HG03457 (cell line): ENCODE measurements around the gene DOCK8.
"Not testable (repeated sequence)": the region's sequence is repeated elsewhere in the genome, so short reads cannot be mapped to it uniquely, and the experiment has no call there.

Experiments used
- ATAC-seq: cut with Tn5 transposase; IDR thresholded peaks from one replicate; pipeline ENCODE4 v1.9.1; 2021; ENCODE audit warnings: moderate number of reproducible peaks; ENCODE audit not compliant: unreplicated experiment

Gene DOCK8

DNA sequence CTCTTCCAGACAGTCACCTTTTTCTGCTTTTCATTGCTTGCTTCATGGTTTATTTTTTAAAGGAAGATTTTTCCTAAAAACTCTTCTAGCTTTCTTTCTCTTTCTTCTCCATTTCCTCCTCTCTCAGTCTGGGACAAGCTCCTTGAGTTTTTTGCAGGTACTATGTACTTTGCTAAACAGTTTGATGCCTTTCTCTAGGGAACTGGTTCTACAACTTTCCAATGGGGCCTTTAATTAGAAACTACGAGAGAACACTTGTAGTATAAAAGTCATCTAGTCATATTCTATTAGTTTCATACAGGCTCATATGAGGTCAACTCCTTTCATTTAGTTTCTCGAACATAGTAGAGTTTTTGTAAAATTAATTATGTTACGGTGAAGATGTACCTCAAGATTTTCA is 189.6 kb downstream of the DOCK8 start:
- no peak for ATAC-seq

DNA sequence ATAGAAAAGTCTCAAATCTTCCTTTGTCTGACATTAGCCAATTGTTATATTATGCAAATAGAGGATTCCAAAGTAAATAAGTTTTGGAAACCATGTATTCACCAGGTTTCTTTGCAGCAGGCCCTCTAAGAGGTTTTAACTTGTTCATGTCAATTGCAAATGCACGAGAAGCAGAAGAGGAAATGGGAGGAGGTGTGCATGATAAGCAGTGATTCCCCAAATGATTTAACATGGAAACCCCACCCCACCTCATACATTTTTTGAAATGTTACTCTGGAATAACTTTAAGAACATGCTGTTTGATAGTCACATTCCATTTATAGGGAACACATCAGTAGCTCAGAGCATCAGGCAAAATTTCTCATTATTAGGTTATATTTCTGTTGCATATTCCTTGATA is 190.7 kb downstream of the DOCK8 start:
- ATAC-seq = no peak

DNA sequence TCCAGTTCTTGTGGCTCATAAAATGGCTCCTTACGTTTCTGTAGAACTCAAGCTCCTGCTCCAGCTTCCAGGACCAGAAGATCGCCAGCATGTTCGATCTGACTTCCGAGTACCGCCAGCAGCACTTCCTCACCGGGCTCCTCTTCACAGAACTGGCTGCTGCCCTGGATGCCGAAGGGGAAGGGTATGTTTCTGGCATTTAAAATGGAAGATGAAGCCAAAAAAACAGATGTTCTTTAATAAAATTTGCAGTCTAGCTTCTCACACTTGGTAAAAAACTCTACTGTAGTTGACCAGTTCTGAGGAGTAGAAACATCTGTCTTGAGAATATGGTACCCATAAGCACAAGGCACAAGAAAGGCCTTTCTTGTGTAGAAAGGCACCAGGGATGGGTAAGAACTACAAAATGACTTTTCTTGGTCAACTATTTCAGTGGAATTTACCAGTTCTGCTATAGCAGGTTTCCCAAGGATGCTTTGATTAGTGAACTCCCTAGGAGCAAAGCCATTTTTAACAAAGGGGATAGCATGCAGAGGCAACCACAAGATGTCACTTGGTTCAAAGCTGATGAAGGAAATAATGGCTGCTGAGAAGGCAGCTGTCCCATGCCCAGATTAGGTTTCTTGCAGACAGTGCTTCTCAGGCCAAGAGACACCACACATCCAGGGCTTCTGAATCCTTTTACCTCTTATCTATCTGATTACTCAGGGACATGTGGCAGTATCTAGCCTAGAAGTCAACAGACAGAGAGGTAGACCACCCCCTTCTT is 192.4 kb downstream of the DOCK8 start:
- ATAC-seq = no peak

DNA sequence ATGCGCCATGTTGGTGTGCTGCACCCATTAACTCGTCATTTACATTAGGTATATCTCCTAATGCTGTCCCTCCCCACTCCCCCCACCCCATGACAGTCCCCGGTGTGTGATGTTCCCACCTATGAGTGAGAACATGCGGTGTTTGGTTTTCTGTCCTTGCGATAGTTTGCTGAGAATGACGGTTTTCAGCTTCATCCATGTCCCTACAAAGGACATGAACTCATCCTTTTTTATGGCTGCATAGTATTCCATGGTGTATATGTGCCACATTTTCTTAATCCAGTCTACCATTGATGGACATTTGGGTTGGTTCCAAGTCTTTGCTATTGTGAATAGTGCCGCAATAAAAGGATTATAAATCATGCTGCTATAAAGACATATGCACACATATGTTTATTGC is 195.0 kb downstream of the DOCK8 start:
- ATAC-seq = not testable (repeated sequence)

DNA sequence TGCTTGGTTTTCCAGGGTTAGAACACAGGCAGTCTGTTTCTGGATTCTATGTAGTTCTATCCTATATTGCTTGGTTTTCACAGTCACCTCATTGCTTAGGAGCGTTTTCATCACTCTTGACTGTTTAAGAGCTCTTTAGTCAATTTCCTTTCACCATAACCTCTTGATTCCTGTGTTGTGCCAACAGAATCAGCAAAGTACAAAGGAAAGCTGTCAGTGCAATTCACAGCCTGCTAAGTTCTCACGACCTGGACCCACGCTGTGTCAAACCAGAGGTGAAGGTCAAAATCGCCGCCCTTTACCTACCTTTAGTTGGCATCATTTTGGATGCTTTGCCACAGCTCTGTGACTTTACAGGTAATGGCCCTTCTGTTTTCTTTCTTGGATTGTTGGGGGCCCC is 199.9 kb downstream of the DOCK8 start:
- no peak for ATAC-seq

DNA sequence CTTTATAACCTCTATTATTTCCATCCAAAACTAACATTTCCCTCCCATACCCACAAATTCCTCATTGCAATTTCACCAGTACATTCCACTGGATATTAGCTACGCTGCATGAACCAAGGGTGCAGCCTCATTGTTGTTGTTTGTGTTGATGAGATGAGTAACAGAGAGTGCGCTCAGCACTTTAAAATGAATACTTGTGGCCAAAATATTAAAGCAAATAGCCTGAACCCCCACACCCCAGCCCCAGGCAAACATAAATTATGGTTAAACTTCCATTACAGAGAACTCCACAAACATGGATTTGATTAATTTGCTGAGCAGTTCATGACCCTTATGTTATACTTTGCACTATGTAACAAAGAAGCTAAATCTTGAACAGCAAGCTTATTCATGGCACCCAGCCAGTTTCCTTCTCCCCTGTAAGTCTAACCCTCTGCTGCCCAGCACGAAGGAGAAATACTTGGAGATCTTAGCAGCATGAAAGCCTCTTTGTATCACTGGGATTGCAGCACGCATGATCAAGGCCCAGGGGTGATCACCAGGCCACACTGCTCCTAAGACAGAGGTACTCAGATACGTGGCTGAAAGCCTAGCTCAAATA is 205.0 kb downstream of the DOCK8 start:
- ATAC-seq = no peak

DNA sequence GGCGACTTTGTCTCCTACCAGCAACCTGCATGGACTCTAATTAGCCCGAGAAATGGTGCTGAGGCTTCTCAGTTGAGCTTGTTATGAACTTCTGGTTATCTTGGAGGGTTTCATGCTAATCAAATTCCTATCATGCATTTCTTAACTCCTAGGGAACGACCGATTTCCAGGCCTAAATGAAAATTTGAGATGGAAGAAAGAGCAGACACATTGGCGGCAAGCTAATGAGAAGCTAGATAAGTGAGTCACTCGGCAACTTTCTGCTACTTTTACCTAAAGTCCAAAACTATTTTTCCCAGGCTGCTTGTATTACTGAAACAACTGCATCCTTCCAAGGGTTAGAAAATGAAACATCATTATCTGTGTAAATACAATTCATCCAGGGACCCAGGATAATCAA is 207.2 kb downstream of the DOCK8 start:
- no peak for ATAC-seq

DNA sequence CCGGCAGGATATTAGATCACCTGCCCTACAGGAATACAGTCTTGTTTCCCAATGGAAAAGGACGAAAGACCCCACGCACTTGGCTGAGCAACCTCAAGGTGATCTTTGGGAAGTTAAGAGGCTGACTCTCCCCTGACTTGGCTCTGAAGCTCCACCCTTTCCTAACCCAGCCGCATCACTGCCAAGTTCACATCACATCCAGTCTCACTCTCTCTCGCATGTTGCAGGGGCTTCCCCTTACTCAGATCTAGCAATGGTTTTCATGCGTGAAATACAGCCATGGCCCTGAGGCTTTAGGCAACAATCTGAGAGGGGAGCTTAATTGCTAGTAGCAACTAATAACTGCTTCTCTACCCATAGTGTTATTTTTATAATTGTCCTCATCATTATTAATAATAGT is 211.6 kb downstream of the DOCK8 start:
- no peak for ATAC-seq

DNA sequence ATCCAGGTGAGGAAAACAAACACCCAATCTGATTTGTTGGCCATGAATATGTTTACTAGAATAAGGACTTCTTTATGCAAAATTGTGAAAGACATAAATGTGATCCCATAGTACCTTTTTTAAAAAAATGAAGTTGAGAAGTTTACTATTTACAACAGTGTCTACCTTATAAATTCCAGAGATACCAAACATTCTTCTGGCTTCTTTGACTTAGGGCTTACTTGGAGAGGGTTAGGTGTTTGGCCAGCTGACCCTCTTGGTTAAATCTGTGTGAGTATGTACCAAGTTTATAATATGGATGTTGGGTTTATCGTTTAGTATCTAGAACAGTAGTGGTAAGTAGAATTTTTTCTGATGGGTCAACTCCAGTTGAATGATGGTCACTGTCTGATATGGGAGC is 212.3 kb downstream of the DOCK8 start:
- no peak for ATAC-seq

DNA sequence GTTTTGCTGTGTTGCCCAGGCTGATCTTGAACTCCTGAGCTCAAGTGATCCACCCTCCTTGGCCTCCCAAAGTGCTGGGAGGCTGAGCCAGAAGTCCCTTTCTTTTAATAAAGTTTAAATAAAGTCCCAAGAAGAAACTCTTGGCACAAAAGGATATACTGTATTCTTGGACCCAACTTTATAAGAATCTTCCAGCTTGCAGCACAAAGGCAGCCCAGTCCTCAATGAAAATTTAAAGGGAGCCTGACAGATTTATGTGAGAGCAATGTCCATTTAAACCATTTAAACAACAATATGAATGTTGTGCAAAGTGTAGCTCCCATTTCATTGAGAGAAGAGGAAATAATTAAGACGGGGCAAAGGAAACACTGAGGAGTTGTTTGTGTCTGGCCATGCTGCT is 217.0 kb downstream of the DOCK8 start:
- no peak for ATAC-seq

DNA sequence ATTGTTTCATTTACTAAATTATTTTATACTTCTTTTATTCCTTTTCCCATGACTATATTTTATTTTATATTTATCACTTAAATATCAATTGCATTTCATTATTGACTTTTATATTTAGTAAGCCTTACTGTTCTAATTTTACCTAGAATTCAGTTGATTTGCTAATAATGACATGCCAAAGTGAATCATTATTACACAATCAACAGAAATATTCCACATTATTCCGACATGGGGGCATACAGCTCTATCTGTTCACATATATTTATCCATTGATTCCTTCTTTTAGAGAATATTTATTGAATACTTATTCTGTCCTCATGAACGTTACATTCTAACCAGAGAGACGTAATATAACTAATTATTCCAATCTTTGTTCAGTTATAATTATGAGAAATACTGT is 221.8 kb downstream of the DOCK8 start:
- ATAC-seq = no peak

DNA sequence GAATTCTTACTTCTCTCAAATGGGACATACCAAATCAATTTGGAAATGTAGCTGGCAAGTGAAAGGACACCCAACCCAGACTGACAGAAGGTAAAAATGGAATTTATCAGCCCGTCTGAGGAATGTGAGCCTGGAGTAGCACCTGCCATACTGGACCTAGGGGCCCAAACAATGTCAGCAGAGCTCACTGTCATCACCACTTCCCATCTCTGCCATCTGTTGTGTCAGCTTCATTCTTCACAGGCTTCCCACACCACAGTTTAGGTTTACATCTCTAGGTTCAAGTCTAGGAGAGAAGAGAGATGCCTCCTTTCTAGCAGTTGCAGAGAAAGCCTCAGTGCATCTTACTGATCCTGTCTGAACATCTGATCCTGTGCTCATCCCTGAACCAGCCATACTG is 222.4 kb downstream of the DOCK8 start:
- ATAC-seq = no peak

DNA sequence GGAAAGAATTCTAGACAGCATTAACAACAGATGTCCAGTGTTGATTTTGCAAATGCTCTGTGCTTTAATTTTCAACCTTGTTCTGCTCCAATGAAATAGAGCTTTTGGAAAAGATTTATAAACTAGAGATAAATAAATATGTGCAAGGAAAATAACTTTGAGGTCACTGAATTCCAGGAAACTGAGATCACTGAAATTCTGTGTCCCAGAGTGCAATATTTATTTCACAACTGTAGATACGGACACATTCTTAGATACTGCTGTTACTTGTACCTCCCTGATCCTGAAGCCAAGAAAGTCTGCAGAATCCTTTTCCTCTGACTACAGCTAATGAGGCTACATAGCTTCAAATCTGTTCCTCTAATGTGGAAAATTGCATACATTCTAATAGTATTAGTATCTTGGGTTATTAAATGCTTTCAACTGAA is 222.9 kb downstream of the DOCK8 start:
- ATAC-seq = no peak

DNA sequence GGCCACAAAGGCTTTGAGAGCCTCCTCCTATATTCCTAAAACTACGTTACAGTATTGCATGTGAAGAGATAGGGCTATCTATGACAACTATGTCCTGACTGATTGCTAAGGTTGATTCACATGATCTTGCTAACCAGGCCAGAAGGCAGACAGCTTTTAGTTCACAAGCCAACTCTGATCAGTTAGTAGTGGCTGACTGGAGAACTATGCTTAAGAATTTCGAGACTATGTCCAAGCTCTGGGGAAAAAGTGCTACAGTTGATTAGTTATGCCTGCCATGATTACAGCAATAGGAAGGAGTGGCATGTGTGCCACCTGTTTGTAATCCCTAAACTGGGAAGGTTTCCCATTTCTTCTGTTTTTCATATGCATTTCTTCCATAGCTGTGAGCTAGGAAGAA is 223.4 kb downstream of the DOCK8 start:
- no peak for ATAC-seq

DNA sequence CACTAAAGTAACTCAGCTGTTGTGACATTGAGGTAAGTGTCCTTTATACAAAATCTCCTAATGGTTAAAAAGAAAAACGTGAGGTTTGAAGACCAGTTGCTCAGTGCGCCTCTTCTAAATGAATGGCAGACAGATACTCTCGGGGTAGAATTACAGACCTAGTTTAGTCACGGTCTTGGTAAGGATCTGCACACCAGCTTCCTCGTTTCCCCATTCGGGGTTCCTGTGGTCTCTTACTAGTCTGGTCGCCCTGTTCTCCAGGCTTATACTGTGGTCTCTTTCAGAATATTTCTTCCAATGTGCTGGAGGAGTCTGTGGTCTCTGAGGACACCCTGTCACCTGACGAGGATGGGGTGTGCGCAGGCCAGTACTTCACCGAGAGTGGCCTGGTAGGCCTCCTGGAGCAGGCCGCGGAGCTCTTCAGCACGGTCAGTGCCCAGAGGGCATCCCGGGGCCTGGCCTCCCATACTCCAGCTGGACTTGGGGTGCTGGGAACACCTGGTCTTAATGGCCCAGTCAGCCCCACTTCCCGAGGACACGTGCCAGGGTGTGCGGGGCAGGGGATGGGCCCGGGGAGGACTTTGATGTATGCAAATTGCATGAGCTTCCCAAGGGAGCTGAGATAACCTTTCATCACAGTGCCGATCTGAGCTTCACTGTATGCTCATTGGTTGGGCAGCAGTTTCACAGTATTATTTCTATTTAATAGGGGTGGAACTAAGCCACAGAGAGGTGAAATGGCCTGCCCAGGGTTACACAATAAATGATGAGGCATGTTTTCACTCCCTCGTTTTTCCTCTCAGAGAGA is 224.5 kb downstream of the DOCK8 start:
- ATAC-seq = no peak

DNA sequence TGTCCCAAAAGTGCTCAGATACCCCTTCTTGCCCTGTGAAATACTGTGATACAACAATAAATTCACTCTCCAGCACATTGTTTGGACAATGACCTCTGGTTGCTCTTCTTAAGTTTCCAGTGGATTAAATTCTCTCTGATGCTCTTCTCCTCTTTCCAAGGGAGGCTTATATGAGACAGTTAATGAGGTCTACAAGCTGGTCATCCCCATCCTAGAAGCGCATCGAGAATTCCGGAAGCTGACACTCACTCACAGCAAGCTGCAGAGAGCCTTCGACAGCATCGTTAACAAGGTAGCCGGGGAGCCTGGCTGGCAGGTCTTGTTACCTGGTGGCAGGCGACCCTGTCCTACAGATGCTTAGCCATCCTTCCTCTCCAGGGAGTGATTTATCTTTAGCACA is 226.5 kb downstream of the DOCK8 start:
- ATAC-seq = no peak

DNA sequence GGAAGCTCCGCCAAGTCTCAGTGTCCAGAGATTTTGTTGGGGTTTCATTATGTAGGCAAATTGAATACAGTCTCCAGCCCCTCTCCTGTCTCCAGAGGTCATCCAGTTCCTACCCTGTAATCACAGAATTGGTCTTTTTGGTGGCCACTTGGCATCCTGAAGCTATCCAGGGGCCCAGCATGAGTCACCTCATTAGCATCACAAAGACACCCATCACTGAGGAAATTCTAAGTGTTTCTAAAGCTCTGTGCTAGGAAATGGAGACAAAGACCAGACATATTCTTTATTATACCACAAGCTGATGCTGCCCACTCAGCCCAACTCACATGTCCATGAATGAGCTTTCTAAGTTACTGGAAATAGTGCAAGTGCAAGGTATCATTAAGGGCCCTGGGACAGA is 229.9 kb downstream of the DOCK8 start:
- no peak for ATAC-seq

DNA sequence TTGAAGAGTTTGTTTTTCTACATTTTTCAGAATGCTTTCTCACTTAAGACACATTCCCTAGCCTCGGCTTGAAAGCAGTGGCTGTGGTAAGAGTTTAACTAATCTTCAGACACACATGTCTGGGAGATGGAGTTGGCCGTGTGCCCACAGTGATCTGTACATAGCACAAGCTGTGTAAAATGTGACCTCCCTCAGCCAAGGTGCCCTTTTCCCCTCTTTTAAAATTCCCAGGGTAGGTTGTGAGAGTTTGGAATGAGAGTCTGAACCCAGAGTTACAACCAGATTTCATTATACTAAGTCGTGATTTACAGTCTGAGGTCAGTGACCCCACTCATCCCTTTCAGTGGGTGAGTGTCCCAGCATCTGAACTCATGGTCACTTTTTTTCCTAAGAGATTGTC is 230.4 kb downstream of the DOCK8 start:
- no peak for ATAC-seq

DNA sequence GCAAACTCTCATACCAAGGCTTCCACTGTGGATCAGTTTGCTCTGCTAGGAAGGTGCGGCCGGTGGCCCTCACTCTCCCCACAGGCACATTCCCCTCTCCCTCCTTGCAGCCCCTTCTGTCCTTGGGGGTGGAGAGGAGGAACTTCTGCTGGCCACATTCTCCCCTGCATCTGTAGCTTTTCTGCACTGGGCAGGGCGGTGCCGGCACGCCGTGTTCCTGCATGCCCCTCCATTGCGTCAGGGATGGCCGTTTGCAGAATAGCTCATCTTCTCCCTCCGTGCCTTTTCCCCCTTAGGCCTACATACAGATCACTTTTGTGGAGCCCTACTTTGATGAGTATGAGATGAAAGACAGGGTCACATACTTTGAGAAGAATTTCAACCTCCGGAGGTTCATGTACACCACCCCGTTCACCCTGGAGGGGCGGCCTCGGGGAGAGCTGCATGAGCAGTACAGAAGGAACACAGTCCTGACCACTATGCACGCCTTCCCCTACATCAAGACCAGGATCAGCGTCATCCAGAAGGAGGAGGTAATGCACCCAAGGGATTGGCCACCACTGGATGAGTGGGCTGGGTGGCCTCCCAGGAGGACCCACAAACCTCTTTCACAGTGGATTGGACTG is 231.5 kb downstream of the DOCK8 start:
- ATAC-seq = no peak

DNA sequence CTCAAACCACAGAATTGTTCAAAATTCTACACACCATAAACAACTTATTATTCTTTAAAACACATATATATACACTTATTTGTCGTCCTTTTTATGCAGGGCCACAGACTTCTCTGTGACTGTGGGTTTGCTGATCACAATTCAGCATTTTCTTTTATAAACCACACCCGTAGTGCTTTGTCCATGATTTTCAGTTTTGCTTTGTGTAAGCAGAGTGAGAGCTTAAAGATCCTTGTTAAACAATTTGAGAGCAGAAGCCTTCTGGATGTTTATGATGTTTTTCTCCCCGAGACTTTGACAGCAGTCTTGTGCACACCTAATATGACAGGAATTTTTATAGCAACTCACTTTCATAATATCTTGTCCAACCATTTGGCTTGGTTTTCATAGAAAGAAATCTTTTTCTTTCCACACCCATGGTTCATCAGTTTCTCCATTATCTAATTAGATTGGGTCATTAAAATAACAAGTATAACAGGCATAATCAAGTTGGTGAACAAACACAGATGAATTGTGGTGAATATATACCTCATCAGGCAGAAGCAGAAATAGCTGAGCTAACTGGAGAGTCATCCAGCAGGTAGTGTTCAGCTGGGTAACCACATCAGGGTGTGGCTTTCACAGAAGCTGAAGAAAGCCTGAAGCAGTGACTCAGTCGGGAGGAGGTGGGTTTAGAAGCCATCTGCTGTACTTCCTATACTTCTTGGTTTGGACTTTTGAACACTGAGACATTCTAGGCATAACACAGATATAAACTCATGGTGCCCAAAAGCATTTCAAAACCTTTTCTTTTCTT is 232.8 kb downstream of the DOCK8 start:
- ATAC-seq = no peak

DNA sequence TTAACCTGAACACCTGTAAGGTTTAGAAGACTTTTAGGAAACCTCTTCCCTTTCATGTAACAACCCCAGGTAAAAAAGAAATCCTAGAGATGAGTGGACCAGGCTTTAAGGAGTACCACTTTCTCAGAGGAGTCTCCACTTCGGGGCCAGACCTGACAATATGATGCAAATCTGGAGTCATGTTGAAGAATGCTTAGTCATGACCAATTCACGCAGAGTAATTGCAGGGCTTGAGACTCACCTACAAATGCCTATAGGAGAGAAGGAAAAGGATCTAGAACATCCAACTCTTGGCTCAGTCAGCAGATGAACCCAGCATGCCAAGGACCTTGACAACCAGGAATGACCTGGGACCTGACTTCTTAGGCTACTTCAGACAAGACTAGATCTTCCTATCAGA is 235.4 kb downstream of the DOCK8 start:
- ATAC-seq = no peak
